Hippocampal formation (tissue), 2 donors: ENCODE results near the gene PPARD.
"Not testable (repeated sequence)": the region's sequence is repeated elsewhere in the genome, so short reads cannot be mapped to it uniquely, and the experiment has no call there.

Source experiments
- DNase-seq, 2 donors: peaks; one replicate each; lab custom pipeline; 2025; lab: John Stamatoyannopoulos, UW

Gene PPARD

DNA sequence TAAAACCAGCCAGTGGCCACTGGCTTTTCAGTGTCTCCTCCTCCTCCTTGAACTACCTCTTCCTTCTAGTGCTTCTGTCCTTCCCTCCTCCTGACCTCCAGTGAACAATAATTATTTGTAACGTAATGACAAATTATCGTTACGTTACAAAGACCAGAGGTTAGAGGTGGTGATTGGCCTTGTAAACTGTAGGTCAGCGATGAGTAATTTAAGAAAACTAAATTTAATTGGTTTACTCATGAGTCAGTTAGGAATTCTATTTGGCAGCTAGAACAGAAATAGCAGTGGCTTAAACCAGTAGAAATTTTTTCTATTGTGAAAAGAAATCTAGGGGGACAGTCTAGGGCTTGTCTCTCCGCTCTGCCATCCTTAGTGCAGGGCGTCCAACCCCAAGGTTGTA is 38.8 kb downstream of the PPARD start:
- no peak for DNase-seq

DNA sequence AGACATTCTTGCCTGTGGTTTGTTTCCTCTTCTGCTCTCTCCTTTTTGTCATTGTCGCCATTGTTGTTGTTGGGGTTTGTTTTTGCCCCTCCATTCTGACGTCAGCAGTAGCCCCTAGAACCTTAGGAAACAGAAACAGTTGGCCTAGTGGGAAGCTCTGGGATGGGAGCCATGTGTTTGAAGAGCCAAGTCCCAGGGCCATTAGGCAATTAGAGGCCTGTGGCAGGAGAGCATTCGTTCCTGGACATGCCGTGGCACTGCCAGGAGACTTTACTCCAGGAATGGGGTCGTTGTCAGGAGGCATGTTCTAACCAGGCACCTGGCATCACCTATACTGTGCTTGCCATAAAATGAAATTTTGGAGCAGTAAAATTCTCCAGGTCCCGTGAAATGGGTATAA is 39.7 kb downstream of the PPARD start:
- no peak for DNase-seq

DNA sequence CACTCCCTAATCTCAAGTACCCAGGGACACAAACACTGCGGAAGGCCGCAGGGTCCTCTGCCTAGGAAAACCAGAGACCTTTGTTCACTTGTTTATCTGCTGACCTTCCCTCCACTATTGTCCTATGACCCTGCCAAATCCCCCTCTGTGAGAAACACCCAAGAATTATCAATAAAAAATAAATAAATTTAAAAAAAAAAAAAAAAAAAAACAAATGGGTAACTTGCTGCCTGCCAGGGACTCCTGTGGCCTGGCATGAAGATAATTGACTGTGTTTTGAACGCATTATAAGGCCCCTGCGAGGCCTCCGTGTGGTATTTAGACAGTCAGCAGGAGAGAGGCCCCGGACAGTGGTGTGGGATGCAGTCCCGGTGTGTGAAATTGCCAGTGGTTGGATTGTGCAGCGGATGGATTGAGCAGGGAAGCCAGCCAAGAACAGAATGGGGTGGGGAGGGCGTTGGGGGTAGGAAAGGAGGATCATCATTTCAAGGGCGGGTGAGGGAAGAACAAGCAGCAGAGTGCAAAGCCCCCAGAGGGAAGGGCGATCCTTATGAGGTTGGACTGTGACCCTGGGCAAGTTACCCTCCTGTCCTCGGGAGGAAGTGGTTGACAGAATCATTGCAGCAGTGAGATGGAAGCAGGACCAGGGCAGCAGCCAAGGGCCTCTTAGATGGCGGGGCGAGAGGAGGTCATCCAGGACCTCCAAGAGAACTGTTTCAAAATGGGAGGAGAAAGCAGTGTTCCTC is 43.3 kb downstream of the PPARD start:
- DNase-seq = no peak

DNA sequence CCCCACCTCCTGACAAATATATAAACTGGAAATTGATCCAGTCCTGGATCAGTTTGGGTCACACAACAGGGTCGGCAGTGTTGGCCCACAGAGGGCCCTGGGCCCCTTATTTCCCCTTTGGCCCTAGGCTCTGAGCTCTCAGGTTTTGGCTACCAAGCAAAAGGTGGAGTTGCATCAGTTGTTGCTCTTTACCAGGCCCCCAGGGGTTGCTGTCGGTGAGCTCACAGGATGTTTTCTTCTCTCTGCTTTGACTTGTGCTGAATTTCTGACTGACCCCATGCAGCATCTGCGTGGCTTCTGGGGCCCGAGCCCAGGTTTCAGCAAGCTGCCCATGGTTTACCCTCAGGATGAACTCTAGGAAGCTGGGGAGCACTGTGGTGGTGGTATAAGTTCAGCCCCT is 44.6 kb downstream of the PPARD start:
- DNase-seq = no peak

DNA sequence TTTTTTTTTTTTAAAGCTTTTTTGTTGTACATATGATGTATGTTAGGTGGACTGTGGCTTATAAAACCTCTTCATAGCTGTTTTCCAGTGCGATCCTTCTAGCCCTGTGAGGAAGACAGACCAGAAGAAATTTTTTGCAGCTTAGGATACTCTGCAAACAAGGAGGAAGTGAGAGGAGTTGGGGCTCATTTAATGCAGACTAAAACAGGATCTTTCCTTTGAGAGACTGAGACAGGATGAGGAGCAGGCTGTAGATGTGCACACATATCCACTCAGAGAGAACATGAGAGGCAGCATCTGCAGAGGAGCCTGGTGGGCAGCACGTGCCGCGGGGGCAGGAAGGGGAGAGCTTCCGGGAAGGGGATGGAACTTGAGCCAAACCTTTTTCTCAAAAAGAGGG is 45.7 kb downstream of the PPARD start:
- peak in 1 of 2 donors; percentile 23 for DNase-seq

DNA sequence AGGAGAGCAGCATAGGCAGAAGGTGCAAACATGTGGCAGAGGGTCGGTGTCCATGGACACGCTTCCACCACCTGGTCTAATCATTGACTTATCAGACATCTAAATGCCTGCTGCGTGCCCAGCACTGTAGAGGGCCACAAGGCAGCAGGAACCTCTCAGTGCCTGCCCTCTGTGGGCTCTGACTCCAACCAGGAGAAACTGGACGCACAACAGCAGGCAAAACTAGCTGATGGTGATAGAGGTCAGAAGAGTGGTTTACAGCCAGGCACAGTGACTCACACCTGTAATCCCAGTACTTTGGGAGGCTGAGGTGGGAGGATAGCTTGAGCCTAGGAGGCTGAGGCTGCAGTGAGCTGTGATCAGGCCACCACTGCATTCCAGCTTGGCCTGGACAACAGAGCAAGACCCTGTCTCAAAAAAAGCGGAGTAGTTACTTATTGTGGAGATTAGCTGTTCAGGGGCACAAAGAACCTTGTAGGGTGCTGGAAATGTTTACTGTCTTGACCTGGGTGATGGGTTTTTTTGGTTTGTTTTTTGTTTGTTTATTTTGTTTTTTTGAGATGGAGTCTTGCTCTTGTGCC is 46.5 kb downstream of the PPARD start:
- no peak for DNase-seq

DNA sequence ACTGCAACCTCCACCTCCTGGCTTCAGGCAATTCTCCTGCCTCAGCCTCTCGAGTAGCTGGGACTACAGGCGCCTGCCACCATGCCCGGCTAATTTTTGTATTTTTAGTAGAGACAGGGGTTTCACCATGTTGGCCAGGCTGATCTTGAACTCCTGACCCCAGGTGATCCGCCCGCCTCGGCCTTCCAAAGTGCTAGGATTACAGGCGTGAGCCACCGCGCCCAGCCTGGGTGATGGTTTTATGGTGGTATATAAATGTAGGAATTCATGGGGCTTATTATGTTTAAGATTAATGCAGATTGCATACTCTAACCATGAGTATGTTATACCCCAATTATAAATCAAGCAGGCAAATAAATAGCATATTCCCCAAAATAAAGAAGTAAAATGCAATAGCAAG is 47.0 kb downstream of the PPARD start:
- not testable (repeated sequence) for DNase-seq

DNA sequence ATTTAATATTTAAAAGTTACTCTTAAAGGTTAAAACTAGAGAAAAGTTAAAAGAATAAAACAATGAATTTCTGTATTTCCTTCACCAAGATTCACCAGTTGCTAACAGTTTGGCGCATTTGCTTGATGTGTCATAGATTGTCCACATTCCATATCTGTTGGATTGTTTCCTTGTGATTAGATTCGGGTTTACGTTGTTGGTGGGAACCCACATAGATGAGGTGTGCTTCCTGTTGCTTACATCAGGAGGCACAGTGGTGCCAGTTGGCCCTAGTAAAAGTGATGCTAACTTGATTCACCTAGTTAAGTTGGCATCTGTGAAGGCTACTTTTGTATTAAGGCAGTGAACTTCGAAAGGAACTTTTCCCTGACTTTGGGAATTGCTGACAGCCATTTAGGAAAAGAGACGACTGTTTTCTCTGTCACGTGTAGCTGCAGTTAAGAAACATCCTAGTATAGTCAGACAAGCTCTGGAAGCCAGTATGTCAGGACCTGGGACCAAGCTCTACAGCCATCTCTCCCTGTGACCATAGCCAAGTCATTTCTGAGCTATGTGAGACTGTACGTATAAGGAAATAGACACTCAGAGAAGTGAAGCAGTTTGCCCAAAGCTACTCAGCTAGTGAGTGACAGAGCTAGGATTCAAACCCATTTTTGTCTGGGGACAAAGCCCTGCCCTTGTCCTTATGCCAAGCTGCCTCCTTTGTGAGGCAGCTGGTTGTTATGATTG is 49.0 kb downstream of the PPARD start:
- DNase-seq = no peak

DNA sequence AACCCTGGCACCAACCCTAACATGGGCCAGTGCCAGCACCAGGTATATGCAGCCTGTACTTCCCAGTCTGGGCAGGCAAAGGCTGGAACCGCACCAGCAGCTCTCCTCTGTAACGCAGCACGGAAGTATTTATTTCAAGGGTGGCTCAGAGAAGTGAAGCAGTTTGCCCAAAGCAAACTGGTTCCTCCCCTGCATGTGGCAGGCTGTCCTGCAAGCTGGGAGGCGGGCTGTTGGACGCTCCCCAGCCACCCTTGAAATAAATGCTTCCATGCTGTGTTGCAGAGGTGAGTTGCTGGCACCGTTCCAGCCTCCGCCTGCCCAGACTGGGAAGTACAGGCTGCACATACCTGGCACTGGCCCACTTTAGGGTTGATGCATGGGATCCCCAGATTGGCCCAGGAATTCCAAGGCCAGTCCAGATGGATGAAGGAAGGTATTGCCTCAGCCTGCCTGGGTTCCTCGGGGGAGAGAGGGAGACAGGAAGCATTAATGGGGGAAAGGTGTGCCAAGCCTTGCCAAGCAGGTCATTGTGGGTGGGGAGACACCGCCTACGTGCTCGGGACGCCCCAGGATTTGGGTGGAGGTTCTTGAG is 49.8 kb downstream of the PPARD start:
- DNase-seq = no peak

DNA sequence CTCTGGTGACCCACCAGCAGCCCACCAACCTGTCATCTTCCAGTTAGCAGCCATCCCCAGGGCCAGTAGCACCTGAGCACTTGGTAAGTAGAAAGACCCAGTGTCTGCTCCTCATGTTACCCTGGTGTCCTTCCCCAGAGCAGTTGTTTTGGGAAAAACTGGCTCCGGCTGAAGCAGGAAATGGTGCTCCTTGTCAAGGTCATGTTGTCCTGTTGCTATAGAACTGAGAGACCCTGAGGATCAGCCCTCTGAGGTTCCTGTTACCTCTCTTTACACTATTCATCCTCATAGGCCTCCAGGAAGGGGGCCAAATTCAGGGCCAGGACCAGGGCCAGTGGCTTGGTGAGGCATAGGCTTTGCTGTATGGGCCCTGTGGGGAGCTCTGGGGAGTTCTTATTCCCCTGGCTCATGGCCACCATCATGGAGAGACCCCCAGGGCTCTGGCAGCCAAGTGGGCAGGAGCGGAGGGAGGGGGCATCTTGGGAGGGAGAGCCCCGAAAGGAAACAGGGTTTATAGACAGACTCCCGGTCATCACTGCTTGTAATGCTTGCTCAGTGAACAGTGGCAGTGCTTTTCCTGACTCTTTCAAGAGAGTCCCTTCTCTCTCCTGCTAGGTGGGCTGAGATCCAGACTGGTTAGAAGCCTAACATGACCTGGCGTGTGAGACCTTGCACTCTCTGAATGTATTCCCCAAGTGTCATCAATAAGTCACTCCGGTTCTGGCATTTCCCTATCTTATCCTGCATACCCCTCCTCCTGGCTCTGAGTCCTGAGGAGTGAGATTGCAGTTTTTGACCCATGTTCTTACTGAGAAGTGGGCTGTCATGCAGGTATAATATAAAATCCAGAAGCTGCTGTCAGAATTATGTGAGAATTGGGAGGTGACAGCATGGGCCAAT is 50.7 kb downstream of the PPARD start:
- DNase-seq = no peak

DNA sequence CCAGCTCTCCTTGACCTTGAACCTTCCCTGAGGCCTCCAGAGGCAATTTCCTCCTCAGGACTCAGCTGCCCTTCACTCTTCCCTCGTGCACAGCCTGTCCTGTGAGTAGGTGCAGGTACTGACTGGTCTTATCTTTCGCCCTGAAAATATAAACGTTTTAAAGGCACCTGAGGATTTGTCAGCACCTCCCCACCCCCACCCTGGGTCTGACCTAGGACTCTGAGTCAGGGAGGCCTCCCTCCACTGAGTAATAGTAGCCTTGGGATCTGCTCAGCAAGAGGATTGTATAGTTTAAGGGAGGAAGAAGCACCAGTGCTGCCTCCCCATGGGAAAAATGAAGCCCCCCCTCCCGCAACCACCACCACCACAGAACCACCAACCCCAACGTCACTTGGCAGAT is 54.6 kb downstream of the PPARD start:
- DNase-seq = no peak

DNA sequence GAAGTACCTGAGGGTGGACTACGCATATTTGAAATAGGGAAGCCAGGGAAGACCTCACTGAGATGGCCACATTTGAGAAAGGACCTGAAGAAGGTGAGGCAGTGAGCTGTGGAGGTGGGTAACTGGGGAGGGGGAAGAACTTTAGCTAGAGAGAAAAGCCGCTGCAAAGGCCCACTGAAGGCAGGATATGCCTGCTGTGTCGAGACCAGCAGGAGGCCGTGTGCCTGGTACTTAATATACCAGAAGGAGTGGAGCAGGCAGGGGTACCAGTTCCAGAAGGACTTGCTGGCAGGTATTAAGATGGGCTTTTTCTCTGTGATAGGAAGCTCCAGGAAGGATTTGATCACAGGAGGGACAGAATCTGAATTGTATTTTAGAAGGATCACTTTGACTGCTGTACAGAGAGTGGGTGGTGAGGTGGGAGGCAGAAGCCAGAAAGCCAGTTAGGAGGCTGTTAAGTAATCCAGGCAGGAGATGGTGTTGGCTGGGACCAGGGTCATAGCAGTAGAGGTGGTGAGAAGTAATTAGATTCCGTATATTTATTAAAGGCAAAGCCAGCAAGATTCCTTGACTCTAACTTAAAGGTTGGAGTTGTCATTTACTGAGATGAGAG is 55.6 kb downstream of the PPARD start:
- no peak for DNase-seq

DNA sequence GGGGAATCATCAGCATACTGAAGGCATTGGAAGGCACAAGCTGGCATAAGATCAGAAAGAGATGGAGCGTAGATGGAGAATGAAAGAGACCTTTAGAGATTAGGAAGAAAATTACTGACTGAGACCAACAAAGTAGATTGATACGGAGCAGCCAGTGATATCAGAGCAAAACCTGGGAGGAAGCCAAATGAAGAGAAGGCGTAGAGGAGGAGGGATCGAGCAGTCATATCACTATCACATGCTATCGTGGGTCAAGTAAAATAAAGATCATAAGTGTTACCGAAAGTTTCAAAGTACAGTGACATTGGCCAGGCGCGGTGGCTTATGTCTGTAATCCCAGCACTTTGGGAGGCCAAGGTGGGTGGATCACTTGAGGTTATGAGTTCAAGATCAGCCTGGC is 56.2 kb downstream of the PPARD start:
- DNase-seq = no peak

DNA sequence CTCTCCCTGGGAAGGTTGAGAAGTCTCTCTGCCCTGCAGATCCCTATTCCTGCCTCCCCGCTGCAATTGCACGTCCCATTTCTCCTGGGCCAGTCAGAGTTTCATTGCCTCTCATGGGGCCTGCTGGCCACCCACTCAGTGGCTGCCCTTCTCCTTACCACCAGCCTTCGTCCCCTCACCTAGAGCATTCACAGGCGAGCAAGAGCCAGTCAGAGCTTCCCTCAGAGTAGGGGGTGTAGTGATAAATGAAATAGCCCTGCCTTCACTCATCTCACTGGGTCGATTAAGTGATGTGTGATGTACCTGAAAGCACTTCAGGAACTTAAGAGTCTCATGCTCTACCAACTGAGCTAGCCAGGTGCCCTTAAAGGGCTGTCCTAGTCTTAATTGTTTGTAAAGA is 57.8 kb downstream of the PPARD start:
- DNase-seq = no peak

DNA sequence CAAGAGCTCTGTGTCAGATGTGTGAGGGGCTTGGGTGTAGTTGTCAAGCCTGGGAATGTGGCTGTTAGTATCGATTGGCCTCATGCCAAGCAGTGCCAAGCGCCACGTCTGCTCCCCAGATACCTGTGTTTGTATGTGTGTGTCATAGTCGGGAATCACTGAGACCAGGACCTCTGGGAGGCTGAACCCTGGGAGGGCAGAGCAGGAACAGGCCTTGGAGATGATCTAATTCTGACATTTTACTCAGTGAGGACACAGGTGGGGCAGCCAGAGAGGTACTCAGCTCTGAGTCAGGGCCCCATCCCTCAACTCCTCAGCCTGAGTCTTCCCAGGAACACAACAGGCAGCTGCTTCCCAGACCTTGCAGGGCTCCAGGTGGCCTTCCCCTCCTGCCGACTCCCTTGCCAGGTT is 58.5 kb downstream of the PPARD start:
- no peak for DNase-seq

DNA sequence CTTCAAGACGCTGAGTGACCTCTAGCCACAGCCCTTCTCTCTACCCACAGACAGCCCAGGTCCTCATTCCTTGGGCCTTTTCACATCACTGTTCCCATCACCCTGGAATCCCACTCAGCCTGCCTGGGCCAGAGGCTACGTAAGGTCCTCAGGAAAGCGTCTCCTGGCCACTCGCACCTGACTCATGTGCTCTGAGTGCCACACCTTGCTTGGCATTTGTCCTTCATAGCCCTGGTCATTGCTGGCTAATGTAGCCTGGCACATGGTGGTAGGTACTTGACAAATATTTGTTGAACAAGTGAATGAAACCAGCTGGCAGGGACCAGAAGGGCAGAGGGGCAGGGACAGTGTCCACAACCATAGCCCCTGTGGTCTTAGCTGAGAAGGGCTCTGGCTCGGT is 59.2 kb downstream of the PPARD start:
- DNase-seq = no peak

DNA sequence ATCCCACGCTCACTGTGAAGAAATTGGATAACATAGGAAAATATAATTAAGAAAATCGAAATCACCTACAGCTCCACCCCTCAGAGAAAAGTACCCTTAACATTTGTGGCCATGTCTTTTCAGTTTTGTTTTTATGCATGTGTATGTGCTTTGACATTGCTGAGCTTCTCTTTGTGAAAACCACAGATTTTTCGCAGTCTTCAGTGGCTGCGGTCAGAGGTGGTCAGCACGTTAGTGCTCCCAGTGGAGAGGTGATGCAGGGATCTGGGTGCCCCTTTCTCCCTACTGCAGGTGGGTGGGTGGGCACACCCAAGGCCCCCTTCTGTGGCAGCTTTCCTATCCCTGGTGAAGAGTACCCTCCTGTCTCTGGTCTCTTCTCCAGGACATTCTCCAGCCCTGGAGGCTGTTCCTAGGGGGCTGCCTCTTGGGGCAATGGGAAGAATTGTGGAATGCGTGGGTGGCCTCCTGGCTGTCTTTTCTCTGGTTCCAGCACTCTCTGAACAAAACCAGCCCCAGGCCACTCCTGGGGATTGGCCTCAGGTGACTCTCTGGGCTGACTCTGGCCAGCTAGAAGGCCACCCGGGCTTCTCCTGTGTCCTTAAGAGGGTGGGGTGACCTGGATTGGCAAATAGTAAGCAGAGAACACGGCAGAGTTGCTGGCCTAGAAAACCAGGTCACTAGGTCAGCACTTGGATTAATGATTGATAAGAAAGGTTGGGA is 59.9 kb downstream of the PPARD start:
- no peak for DNase-seq

DNA sequence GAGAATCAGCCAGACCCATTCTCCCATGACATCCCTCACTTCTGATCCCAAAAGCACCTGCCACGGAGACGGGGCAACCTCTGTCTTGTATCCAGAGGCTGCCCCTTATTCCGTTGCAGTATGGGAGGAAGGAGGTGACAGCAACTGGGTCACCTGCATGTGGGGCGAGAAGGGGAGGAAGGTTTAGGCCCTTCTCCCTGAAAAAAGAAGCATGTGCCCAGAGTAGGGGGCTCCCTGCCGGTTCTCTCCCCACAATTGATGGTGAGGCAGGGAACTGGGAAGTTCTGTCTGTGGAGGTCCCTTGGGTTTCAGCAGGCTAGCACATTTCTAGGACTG is 60.5 kb downstream of the PPARD start:
- DNase-seq = no peak

DNA sequence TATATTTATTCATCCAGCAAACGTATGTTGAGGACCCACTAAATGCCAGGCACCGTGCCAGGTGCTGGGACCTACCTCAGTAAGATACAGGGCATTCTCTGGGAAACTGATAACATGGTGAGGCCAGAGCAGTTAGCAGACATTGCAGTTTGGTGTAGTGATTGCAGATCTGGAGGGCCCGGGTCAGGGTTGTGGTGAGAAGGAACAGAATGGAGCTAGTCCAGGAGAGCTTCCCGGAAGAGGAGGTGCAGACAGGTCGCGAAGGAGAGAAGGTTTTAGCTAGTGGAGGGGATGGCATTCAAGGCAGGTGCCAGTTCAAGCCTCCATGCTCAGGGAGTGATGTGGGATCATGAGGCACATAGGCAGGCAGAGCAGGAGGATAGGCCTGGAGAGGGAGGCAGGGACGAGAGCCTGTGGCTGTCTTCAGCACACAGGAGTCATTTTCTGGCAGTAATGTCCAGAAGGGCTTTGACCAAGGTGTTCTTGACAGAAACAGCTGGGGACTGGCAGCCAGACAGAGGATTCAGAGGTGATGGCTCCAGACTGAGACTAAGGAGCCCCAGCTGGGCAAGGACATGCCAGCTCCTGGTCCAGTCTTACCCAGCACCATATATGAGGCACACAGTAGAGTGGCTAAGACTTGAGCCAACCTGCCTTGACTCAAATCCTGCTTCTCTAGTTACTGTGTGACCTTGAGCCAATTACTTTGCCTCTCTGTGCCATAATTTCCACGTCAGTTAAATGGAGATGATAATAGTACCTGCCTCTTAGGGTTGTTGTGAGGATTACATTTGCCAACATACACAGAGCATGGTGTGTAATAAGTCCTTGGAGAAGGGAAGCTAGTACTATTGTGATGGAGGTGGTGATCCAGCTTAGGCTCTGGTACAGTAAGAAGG is 61.4 kb downstream of the PPARD start:
- DNase-seq = no peak
